GM23338 (cell line): ENCODE results near the gene SEMA4D. TPM values are rescaled to one million over a fixed set of nuclear protein-coding genes. Genes with fewer than 3 reads are reported as not detected.

Experiments
- ATAC-seq: fragments of 200-7000 bp; cut with Tn5 transposase; 3 replicates; pipeline ENCODE4 v1.9.1; 2020
- DNase-seq: peaks from one replicate; pipeline ENCODE4 v3.0.0-alpha.2; 2015; ENCODE audit warnings: low spot score
- H2AFZ ChIP-seq: fragments of 200-600 bp; sonication (generic); 2 replicates; pipeline ENCODE4 v1.8.0; 2016; ENCODE audit warnings: antibody characterized with exemption, mild to moderate bottlenecking, moderate library complexity
- H3F3A ChIP-seq: fragments of 200-600 bp; sonication (generic); replicated peaks from 2 replicates; pipeline ENCODE4 v1.8.0; 2017; ENCODE audit warnings: antibody characterized with exemption, mixed run types, low read depth
- H3K27ac ChIP-seq: fragments of 200-600 bp; sonication (generic); 2 replicates; pipeline ENCODE4 v1.6.1; 2016; ENCODE audit warnings: low read depth
- H3K27me3 ChIP-seq: fragments of 200-600 bp; sonication (generic); 2 replicates; pipeline ENCODE4 v1.8.0; 2016; ENCODE audit warnings: mild to moderate bottlenecking, mixed run types, moderate library complexity; ENCODE audit not compliant: insufficient read depth
- H3K36me3 ChIP-seq: fragments of 200-600 bp; sonication (generic); 2 replicates; pipeline ENCODE4 v1.8.0; 2016; ENCODE audit warnings: mild to moderate bottlenecking; ENCODE audit not compliant: insufficient read depth
- H3K4me1 ChIP-seq: fragments of 200-600 bp; sonication (generic); 2 replicates; pipeline ENCODE4 v1.8.0; 2016; ENCODE audit warnings: mild to moderate bottlenecking, moderate library complexity; ENCODE audit not compliant: insufficient read depth
- H3K4me2 ChIP-seq: fragments of 200-600 bp; sonication (generic); 2 replicates; pipeline ENCODE4 v1.7.1; 2017; ENCODE audit warnings: mixed run types
- H3K4me3 ChIP-seq: fragments of 200-600 bp; sonication (generic); 2 replicates; pipeline ENCODE4 v1.6.1; 2016; ENCODE audit warnings: mixed run types
- H3K79me2 ChIP-seq: fragments of 200-600 bp; sonication (generic); replicated peaks from 2 replicates; pipeline ENCODE4 v1.8.0; 2017; ENCODE audit warnings: mild to moderate bottlenecking; ENCODE audit not compliant: insufficient read depth
- H3K9me2 ChIP-seq: fragments of 200-600 bp; sonication (generic); 2 replicates; pipeline ENCODE4 v1.8.0; 2017; ENCODE audit not compliant: insufficient read depth
- H4K20me1 ChIP-seq: fragments of 200-600 bp; sonication (generic); replicated peaks from 2 replicates; pipeline ENCODE4 v1.8.0; 2017; ENCODE audit warnings: mild to moderate bottlenecking; ENCODE audit not compliant: insufficient read depth
- H3K27ac Mint-ChIP-seq: 2 replicates; pipeline ENCODE4 v1.8.0; 2020; ENCODE audit warnings: inconsistent platforms, mild to moderate bottlenecking, moderate library complexity, mixed read lengths
- H3K27me3 Mint-ChIP-seq: 3 replicates; pipeline ENCODE4 v1.8.0; 2022; ENCODE audit warnings: low read depth, mild to moderate bottlenecking, moderate library complexity, mixed read lengths, inconsistent platforms; ENCODE audit not compliant: insufficient read depth, poor library complexity
- H3K36me3 Mint-ChIP-seq: 3 replicates; pipeline ENCODE4 v1.8.0; 2021; ENCODE audit warnings: low read depth, mild to moderate bottlenecking, inconsistent platforms, moderate library complexity, mixed read lengths
- H3K4me1 Mint-ChIP-seq: 3 replicates; pipeline ENCODE4 v1.8.0; 2020; ENCODE audit warnings: mild to moderate bottlenecking, inconsistent platforms, mixed read lengths
- H3K4me3 Mint-ChIP-seq: 3 replicates; pipeline ENCODE4 v1.8.0; 2021; ENCODE audit warnings: moderate library complexity, mild to moderate bottlenecking, inconsistent platforms, mixed read lengths
- H3K9me3 Mint-ChIP-seq: 3 replicates; pipeline ENCODE4 v1.8.0; 2020; ENCODE audit warnings: moderate library complexity, mild to moderate bottlenecking, inconsistent platforms, mixed read lengths
- CTCF ChIP-seq, 2 experiments: fragments of 200-600 bp in 1 of 2; sonication (generic) in 1 of 2; conservative IDR thresholded peaks; 2 replicates each; pipeline versions ENCODE4 v1.5.1 to v1.6.1; 2016 to 2017; ENCODE audit warnings: antibody characterized with exemption in 2 of 2, low read depth in 2 of 2, mild to moderate bottlenecking in 2 of 2, moderate library complexity in 1 of 2
- ETS1 ChIP-seq: IDR thresholded peaks from 2 replicates; pipeline ENCODE4 v1.6.1; 2016; ENCODE audit warnings: antibody characterized with exemption
- NANOG ChIP-seq: IDR thresholded peaks from 2 replicates; pipeline ENCODE4 v1.6.1; 2016; ENCODE audit warnings: antibody characterized with exemption, borderline replicate concordance
- ZNF331 ChIP-seq: fragments of 250-450 bp; sonication (Bioruptor Pico); IDR thresholded peaks from 2 replicates; pipeline ENCODE4 v1.5.0; 2020; ENCODE audit warnings: low read depth, mild to moderate bottlenecking, moderate library complexity
- ZNF462 ChIP-seq: fragments of 250-450 bp; sonication (Bioruptor Pico); IDR thresholded peaks from 2 replicates; pipeline ENCODE4 v1.5.0; 2020; ENCODE audit warnings: mild to moderate bottlenecking, moderate library complexity
- polyA plus RNA-seq: library from polyadenylated mRNA; unstranded; fragments of >200 nt; fragmentation: Nextera tagmentation; extraction: Ambion mirVana; gene quantifications from 2 replicates; pipeline ENCODE4 v1.2.1, GENCODE V29; 2016
- total RNA-seq: library from RNA; depleted of rRNA; stranded (reverse); fragments of >200 nt; shearing (Covaris generic); gene quantifications from 2 replicates; pipeline ENCODE4 v1.2.3, GENCODE V29; 2014

Gene SEMA4D
- total and polyA plus RNA-seq, 2 experiments from 2014 or later, result 19.3 to 63.0 TPM

GRCh38 chr9:89494199-89494598 is 3.7 kb downstream of the SEMA4D start:
- TF ChIP-seq CTCF (conservative IDR thresholded peaks at IDR 0.05; ENCODE audit: low read depth in 2 of 2), result no peak
- TF ChIP-seq NANOG, result no peak
- TF ChIP-seq ETS1, result no peak
- no peak for TF ChIP-seq ZNF462 (CRISPR knock-in tag)
- TF ChIP-seq ZNF331 (CRISPR knock-in tag), result no peak
- peak overlapping the region; percentile 10; the same call in 1 of the 2 replicates for H3K27ac ChIP-seq
- no peaks in the 10 kb centered on the region for H3K9me3 Mint-ChIP-seq
- H3K4me3 Mint-ChIP-seq, result peak overlapping the region; percentile 45; the same call in 2 of the 3 replicates
- no peaks in the 10 kb centered on the region for H3F3A ChIP-seq
- H3K36me3 ChIP-seq, result no peaks in the 10 kb centered on the region
- peak overlapping the region; percentile 96 for H3K4me2 ChIP-seq
- peaks cover 81% of the 10 kb centered on the region for H3K79me2 ChIP-seq
- H3K4me1 Mint-ChIP-seq, result peaks cover 75% of the 10 kb centered on the region
- ATAC-seq, result no peak
- no peaks in the 10 kb centered on the region; the same call in 2 of the 3 replicates for H3K36me3 Mint-ChIP-seq
- H3K4me1 ChIP-seq, result peaks cover 72% of the 10 kb centered on the region
- H2AFZ ChIP-seq, result no peak overlapping the region
- no peak overlapping the region for H3K4me3 ChIP-seq
- DNase-seq, result no peak
- H3K27me3 Mint-ChIP-seq, result peaks cover 8% of the 10 kb centered on the region
- H3K9me2 ChIP-seq, result peaks cover 11% of the 10 kb centered on the region
- H3K27me3 ChIP-seq, result no peaks in the 10 kb centered on the region
- peak overlapping the region; percentile 34 for H3K27ac Mint-ChIP-seq
- H4K20me1 ChIP-seq, result peaks cover 38% of the 10 kb centered on the region
